HG03342 (cell line): ENCODE data around the gene SFT2D2.
"Not testable (repeated sequence)": the region's sequence is repeated elsewhere in the genome, so short reads cannot be mapped to it uniquely, and the experiment has no call there.

ENCODE experiments used
- ATAC-seq: cut with Tn5 transposase; IDR thresholded peaks from one replicate; pipeline ENCODE4 v1.9.1; 2021; ENCODE audit warnings: mild to moderate bottlenecking, moderate library complexity; ENCODE audit not compliant: unreplicated experiment

The SFT2D2 gene

GRCh38 chr1:168225476-168226190 lies at the start of gene SFT2D2:
SFT2D2 (plus strand) TSS chr1:168226004; CDS start chr1:168226080, 76 bp downstream.
- peak; percentile 71 for ATAC-seq

GRCh38 chr1:168178227-168178637 lies 47.6 kb upstream of the SFT2D2 start:
- ATAC-seq: peak; percentile 1

GRCh38 chr1:168178638-168179437 lies 47.0 kb upstream of the SFT2D2 start, which contains the start of gene TIPRL:
TIPRL (plus strand) TSS chr1:168178962; CDS start chr1:168179078, 116 bp downstream.
- ATAC-seq: peak; percentile 91

- ATAC-seq: no peak
Observed at GRCh38 chr1:168179438-168180147, 46.2 kb upstream of the SFT2D2 start.

GRCh38 chr1:168180148-168180524 lies 45.7 kb upstream of the SFT2D2 start:
- ATAC-seq: no peak

- not testable (repeated sequence) for ATAC-seq
Observed at GRCh38 chr1:168181063-168181720, 44.6 kb upstream of the SFT2D2 start.

GRCh38 chr1:168187177-168187576 lies 38.6 kb upstream of the SFT2D2 start:
- no peak for ATAC-seq

- no peak for ATAC-seq
Observed at GRCh38 chr1:168190403-168190802, 35.4 kb upstream of the SFT2D2 start.

GRCh38 chr1:168195199-168196135 lies 30.3 kb upstream of the SFT2D2 start:
- ATAC-seq: no peak

- no peak for ATAC-seq
Observed at GRCh38 chr1:168199056-168199455, 26.7 kb upstream of the SFT2D2 start.

GRCh38 chr1:168202941-168203654 lies 22.7 kb upstream of the SFT2D2 start:
- no peak for ATAC-seq

GRCh38 chr1:168206111-168206510 lies 19.7 kb upstream of the SFT2D2 start:
- no peak for ATAC-seq

- ATAC-seq: not testable (repeated sequence)
Observed at GRCh38 chr1:168207673-168208072, 18.1 kb upstream of the SFT2D2 start.

- no peak for ATAC-seq
Observed at GRCh38 chr1:168210312-168210711, 15.5 kb upstream of the SFT2D2 start.

GRCh38 chr1:168213349-168213748 lies 12.5 kb upstream of the SFT2D2 start:
- no peak for ATAC-seq

GRCh38 chr1:168216171-168216570 lies 9.6 kb upstream of the SFT2D2 start:
- no peak for ATAC-seq

- ATAC-seq: no peak
Observed at GRCh38 chr1:168217664-168218063, 8.1 kb upstream of the SFT2D2 start.

GRCh38 chr1:168218658-168219057 lies 7.1 kb upstream of the SFT2D2 start:
- ATAC-seq: no peak

- ATAC-seq: no peak
Observed at GRCh38 chr1:168220470-168220871, 5.3 kb upstream of the SFT2D2 start.
